ENCODE measurements around the gene SBF1. TPM values are rescaled to one million over a fixed set of nuclear protein-coding genes. Genes with fewer than 3 reads are reported as not detected.
"Not testable (repeated sequence)": the region's sequence is repeated elsewhere in the genome, so short reads cannot be mapped to it uniquely, and the experiment has no call there.

SBF1 gene
- total RNA-seq, 3 donors from 2014 or later = 76.1 to 91.9 (median 84.3) TPM

DNA sequence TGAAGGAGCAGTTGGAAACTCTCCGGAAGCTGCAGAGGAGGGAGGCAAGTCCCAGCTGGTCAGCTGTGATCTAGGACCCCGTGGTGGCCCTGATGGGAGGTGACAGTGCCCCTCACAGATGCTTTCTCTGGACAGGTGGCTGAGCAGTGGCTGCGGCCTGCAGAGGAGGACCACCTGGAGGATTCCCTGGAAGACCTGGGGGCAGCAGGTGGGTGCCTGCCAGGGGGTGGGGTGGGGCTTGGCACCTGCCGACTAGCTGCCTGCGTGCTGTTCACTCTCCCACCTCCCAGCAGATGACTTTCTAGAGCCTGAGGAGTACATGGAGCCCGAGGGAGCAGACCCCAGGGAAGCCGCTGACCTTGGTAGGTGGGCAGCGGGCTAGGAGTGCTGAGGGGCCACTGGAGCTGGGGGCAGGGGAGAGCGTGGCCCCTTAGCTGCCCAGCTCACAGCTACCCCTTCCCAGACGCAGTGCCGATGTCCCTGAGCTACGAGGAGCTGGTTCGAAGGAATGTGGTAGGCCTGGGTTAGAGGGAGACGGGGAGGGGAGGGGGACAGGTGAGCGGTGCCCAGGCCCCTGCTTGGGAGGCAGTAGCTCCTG lies 47.5 kb upstream of the SBF1 start:
- peaks cover 7% of the 10 kb centered on the region for H3K36me3 ChIP-seq (ENCODE audit: low read depth)
- H3K9me3 ChIP-seq = no peaks in the 10 kb centered on the region

GRCh38 chr22:50521710-50522109 lies 46.9 kb upstream of the SBF1 start:
- peaks cover 18% of the 10 kb centered on the region for H3K4me1 ChIP-seq (ENCODE audit: low read depth)
- DNase-seq = peak in 1 of 3 donors; percentile 50
- peaks cover 7% of the 10 kb centered on the region for H3K36me3 ChIP-seq (ENCODE audit: low read depth)
- TF ChIP-seq, protein P1, sequence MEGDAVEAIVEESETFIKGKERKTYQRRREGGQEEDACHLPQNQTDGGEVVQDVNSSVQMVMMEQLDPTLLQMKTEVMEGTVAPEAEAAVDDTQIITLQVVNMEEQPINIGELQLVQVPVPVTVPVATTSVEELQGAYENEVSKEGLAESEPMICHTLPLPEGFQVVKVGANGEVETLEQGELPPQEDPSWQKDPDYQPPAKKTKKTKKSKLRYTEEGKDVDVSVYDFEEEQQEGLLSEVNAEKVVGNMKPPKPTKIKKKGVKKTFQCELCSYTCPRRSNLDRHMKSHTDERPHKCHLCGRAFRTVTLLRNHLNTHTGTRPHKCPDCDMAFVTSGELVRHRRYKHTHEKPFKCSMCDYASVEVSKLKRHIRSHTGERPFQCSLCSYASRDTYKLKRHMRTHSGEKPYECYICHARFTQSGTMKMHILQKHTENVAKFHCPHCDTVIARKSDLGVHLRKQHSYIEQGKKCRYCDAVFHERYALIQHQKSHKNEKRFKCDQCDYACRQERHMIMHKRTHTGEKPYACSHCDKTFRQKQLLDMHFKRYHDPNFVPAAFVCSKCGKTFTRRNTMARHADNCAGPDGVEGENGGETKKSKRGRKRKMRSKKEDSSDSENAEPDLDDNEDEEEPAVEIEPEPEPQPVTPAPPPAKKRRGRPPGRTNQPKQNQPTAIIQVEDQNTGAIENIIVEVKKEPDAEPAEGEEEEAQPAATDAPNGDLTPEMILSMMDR (IDR thresholded peaks at IDR 0.05) = no peak
- H3K9me3 ChIP-seq = no peaks in the 10 kb centered on the region
- intact Hi-C loops (cut with DNase I, micrococcal nuclease) = no loop called here
- ATAC-seq = no peak
- H3K4me3 ChIP-seq = no peak overlapping the region

More for the DNA sequence above, 47.5 kb upstream of the SBF1 start:
- ATAC-seq (no peak), DNase-seq (peak in 1 of 3 donors; percentile 47)
- Histone ChIP-seq H3K4me3 (no peak overlapping the region), H3K4me1 (ENCODE audit: low read depth) (peaks cover 24% of the 10 kb centered on the region)
- intact Hi-C loops (cut with DNase I, micrococcal nuclease) = no loop called here
- TF ChIP-seq, protein P1 (IDR thresholded peaks at IDR 0.05) = no peak

- H3K36me3 ChIP-seq (ENCODE audit: low read depth) = peaks cover 7% of the 10 kb centered on the region
- no peak for DNase-seq
- intact Hi-C loops (cut with DNase I, micrococcal nuclease) = no loop called here
- no peak overlapping the region for H3K4me3 ChIP-seq
- TF ChIP-seq, protein P1 (IDR thresholded peaks at IDR 0.05) = no peak
- H3K9me3 ChIP-seq = no peaks in the 10 kb centered on the region
- ATAC-seq = no peak
- H3K4me1 ChIP-seq (ENCODE audit: low read depth) = peaks cover 18% of the 10 kb centered on the region
Measured at GRCh38 chr22:50520826-50521453, 46.1 kb upstream of the SBF1 start.

DNA sequence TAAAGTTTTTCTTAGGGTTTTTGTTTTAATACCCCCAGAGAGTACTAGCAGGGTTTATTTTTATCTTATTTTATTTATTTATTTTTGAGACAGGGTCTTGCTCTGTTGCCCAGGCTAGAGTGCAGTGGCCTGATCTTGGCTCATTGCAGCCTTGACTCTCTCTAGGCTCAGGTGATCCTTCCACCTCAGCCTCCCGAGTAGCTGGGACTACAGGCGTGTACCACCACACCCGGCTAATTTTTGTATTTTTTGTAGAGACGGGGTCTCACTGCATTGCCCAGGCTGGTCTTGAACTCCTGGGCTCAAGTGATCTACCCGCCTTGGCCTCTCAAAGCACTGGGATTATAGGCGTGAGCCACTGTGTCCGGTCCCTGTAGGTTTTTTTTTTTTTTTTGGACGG lies 45.3 kb upstream of the SBF1 start:
- H3K4me1 ChIP-seq (ENCODE audit: low read depth) = peaks cover 18% of the 10 kb centered on the region
- DNase-seq; H3K36me3 ChIP-seq (ENCODE audit: low read depth); intact Hi-C loops (cut with DNase I, micrococcal nuclease); H3K4me3 ChIP-seq; ATAC-seq; H3K9me3 ChIP-seq: not testable (repeated sequence)

GRCh38 chr22:50519151-50519550 lies 44.3 kb upstream of the SBF1 start:
- peaks cover 12% of the 10 kb centered on the region for H3K4me1 ChIP-seq (ENCODE audit: low read depth)
- TF ChIP-seq, protein P1 (IDR thresholded peaks at IDR 0.05) = no peak
- no peak for DNase-seq
- peaks cover 7% of the 10 kb centered on the region for H3K36me3 ChIP-seq (ENCODE audit: low read depth)
- no peaks in the 10 kb centered on the region for H3K9me3 ChIP-seq
- intact Hi-C loops (cut with DNase I, micrococcal nuclease) = no loop called here
- no peak for ATAC-seq
- no peak overlapping the region for H3K4me3 ChIP-seq

DNA sequence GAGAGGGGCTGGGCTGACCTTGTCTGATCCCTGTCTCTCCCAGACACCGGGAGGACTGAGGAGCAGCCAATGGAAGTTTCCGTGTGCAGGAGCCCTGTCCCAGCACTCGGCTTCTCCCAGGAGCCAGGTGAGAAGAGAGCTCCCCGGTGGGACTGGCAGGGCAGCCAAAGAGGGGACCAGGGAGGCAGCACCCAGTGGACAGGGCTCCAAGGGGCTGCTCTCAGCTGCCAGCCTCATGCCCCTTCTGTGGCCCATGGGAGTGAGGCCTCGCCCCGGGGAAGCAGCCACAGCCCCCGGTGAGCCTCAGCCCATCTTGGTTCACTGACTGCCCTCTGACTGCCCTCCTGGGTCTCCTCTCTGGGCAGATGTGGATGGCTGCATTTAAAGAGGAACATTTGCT lies 43.8 kb upstream of the SBF1 start:
- H3K9me3 ChIP-seq = no peaks in the 10 kb centered on the region
- H3K4me1 ChIP-seq (ENCODE audit: low read depth) = peaks cover 6% of the 10 kb centered on the region
- ATAC-seq (no peak), DNase-seq (no peak)
- peaks cover 6% of the 10 kb centered on the region for H3K36me3 ChIP-seq (ENCODE audit: low read depth)
- TF ChIP-seq, protein P1 (IDR thresholded peaks at IDR 0.05) = no peak
- no peak overlapping the region for H3K4me3 ChIP-seq
- intact Hi-C loops (cut with DNase I, micrococcal nuclease) = no loop called here
